Mesenchymal stem cell (in vitro differentiated cells and primary cell): Measurements from ENCODE around the gene BBS4.

Source experiments
- DNase-seq: peaks from one replicate; pipeline ENCODE4 v3.0.0-alpha.2; 2013
- H2AFZ ChIP-seq: one replicate; pipeline ENCODE4 v1.6.1; 2013; ENCODE audit warnings: low read depth, mild to moderate bottlenecking, control low read depth, inconsistent platforms, low read length, moderate library complexity
- H2AK5ac ChIP-seq: 2 replicates; pipeline ENCODE4 v1.6.1; 2013; ENCODE audit warnings: low read length, moderate library complexity, mild to moderate bottlenecking, inconsistent platforms; ENCODE audit not compliant: severe bottlenecking
- H2BK120ac ChIP-seq: one replicate; pipeline ENCODE4 v1.6.1; 2013; ENCODE audit warnings: low read depth, mild to moderate bottlenecking, inconsistent platforms, low read length, moderate library complexity
- H2BK12ac ChIP-seq, 2 experiments: one replicate each; pipeline ENCODE4 v1.6.1; 2013; ENCODE audit warnings: inconsistent platforms in 2 of 2, low read length in 2 of 2, mild to moderate bottlenecking in 2 of 2, moderate library complexity in 2 of 2, control low read depth in 1 of 2
- H2BK15ac ChIP-seq: one replicate; pipeline ENCODE4 v1.6.1; 2013; ENCODE audit warnings: mild to moderate bottlenecking, low read depth, inconsistent platforms; ENCODE audit not compliant: poor library complexity, severe bottlenecking
- H2BK5ac ChIP-seq: 2 replicates; pipeline ENCODE4 v1.6.1; 2013; ENCODE audit warnings: low read depth, mild to moderate bottlenecking, low read length, control low read depth, inconsistent platforms; ENCODE audit not compliant: poor library complexity, severe bottlenecking
- H3K14ac ChIP-seq, 2 experiments: one replicate each; pipeline ENCODE4 v1.6.1; 2013; ENCODE audit warnings: inconsistent platforms in 2 of 2, low read length in 2 of 2, control low read depth in 1 of 2, mild to moderate bottlenecking in 1 of 2, moderate library complexity in 1 of 2
- H3K18ac ChIP-seq, 2 experiments: one replicate each; pipeline ENCODE4 v1.6.1; 2013; ENCODE audit warnings: inconsistent platforms in 2 of 2, low read length in 2 of 2, control low read depth in 1 of 2, low read depth in 1 of 2, mild to moderate bottlenecking in 1 of 2
- H3K23ac ChIP-seq, 2 experiments: one replicate each; pipeline ENCODE4 v1.6.1; 2013; ENCODE audit warnings: inconsistent platforms in 2 of 2, low read length in 2 of 2, mild to moderate bottlenecking in 2 of 2, moderate library complexity in 2 of 2, control low read depth in 1 of 2
- H3K27ac ChIP-seq: 2 replicates; pipeline ENCODE4 v1.5.1; 2013; ENCODE audit warnings: mild to moderate bottlenecking, moderate library complexity, low read length, control low read depth, inconsistent platforms; ENCODE audit not compliant: poor library complexity, severe bottlenecking
- H3K27me3 ChIP-seq, 2 experiments: 2 replicates each; pipeline versions ENCODE4 v1.6.1 to v1.7.0; 2013; ENCODE audit warnings: low read length in 2 of 2, mild to moderate bottlenecking in 2 of 2, moderate library complexity in 2 of 2, control low read depth in 1 of 2, inconsistent platforms in 1 of 2; ENCODE audit not compliant: control insufficient read depth in 1 of 2, insufficient read depth in 1 of 2
- H3K36me3 ChIP-seq, 2 experiments: 2 replicates each; pipeline versions ENCODE4 v1.6.1 to v1.7.0; 2013; ENCODE audit warnings: low read length in 2 of 2, control low read depth in 1 of 2, inconsistent platforms in 1 of 2, low read depth in 1 of 2, mild to moderate bottlenecking in 1 of 2; ENCODE audit not compliant: insufficient read depth in 2 of 2, control insufficient read depth in 1 of 2
- H3K4ac ChIP-seq, 2 experiments: one replicate each; pipeline ENCODE4 v1.6.1; 2013; ENCODE audit warnings: inconsistent platforms in 2 of 2, low read length in 2 of 2, mild to moderate bottlenecking in 2 of 2, moderate library complexity in 2 of 2, control low read depth in 1 of 2, low read depth in 1 of 2
- H3K4me1 ChIP-seq: 2 replicates; pipeline ENCODE4 v1.6.1; 2013; ENCODE audit warnings: low read depth, low read length, control low read depth; ENCODE audit not compliant: control insufficient read depth, insufficient read depth
- H3K4me2 ChIP-seq: 2 replicates; pipeline ENCODE4 v1.6.1; 2013; ENCODE audit warnings: low read length, mild to moderate bottlenecking, inconsistent platforms; ENCODE audit not compliant: poor library complexity, severe bottlenecking
- H3K4me3 ChIP-seq, 2 experiments: 2 replicates each; pipeline versions ENCODE4 v1.5.1 to v1.7.0; 2013; ENCODE audit warnings: low read length in 2 of 2, mild to moderate bottlenecking in 2 of 2, control low read depth in 1 of 2, low read depth in 1 of 2; ENCODE audit not compliant: insufficient read depth in 1 of 2
- H3K79me1 ChIP-seq: replicated peaks from 2 replicates; pipeline ENCODE4 v1.6.1; 2013; ENCODE audit warnings: mild to moderate bottlenecking, control low read depth, low read length, inconsistent platforms; ENCODE audit not compliant: poor library complexity, severe bottlenecking
- H3K9ac ChIP-seq: 2 replicates; pipeline ENCODE4 v1.7.0; 2013; ENCODE audit warnings: mild to moderate bottlenecking, low read length, moderate library complexity
- H3K9me3 ChIP-seq: 2 replicates; pipeline ENCODE4 v1.7.0; 2013; ENCODE audit warnings: mild to moderate bottlenecking, low read length; ENCODE audit not compliant: control insufficient read depth
- H4K8ac ChIP-seq: one replicate; pipeline ENCODE4 v1.6.1; 2013; ENCODE audit warnings: inconsistent platforms, mild to moderate bottlenecking, low read length, moderate library complexity
- H4K91ac ChIP-seq: one replicate; pipeline ENCODE4 v1.6.1; 2013; ENCODE audit warnings: mild to moderate bottlenecking, low read length, inconsistent platforms
- WGBS: methylation state at CpG from one replicate; pipeline ENCODE4 v1.1.7; 2013; ENCODE audit warnings: mixed read lengths; 5-methylcytosine and 5-hydroxymethylcytosine counted together

BBS4 gene

DNA sequence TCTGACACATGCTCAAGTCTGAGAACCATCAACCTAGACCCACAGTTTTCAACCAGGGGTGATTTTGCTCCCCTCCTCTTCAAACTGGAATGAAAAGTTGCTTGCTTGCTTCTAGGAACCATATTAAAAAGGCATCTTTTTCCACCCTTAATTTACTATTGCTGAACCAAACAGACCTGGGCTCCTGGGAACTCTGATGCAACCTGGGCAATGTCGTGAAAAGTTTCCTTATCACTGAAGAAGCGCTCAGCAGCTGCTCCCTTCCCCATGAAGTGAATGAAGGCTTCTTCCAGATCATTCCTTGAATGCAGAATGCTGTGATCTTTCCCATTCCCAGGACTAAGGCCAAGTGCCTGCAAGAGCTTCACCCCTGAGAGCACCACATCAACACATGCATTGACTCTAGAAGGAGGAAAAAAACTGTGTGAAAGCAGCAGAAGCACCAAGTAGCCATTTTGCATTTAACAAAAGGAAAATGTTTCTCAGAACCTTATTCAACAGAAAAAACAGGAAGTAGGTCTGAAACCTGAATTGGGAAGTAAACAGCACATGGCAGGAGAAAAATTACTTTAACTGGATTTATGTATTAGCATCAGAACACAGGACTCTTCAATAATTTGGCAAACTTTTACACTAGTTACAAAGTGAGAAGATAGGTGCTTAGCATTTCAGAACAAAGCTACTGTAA is 88.8 kb downstream of the BBS4 start:
- Histone ChIP-seq H3K27me3 (no peaks in the 10 kb centered on the region), H2BK120ac (no peak overlapping the region), H3K27ac (no peak overlapping the region), H3K23ac (no peak overlapping the region), H3K18ac (no peak overlapping the region), H2BK12ac (no peak overlapping the region), H3K4me2 (no peak overlapping the region), H3K14ac (no peak overlapping the region), H4K91ac (no peak overlapping the region), H2BK5ac (no peak overlapping the region), H3K4me3 (no peak overlapping the region), H3K4ac (no peak overlapping the region), H3K36me3 (peaks cover 17 to 61% of the 10 kb centered on the region in 2 experiments), H3K9ac (no peak overlapping the region), H3K4me1 (peaks cover 2% of the 10 kb centered on the region), H3K79me1 (peaks cover 41% of the 10 kb centered on the region), H2AFZ (no peak overlapping the region), H2AK5ac (no peak overlapping the region), H4K8ac (no peak overlapping the region), H3K9me3 (no peaks in the 10 kb centered on the region), H2BK15ac (no peak overlapping the region)
- 84% methylated on average over 2 of the region's 2 CpGs for WGBS
- no peak for DNase-seq

DNA sequence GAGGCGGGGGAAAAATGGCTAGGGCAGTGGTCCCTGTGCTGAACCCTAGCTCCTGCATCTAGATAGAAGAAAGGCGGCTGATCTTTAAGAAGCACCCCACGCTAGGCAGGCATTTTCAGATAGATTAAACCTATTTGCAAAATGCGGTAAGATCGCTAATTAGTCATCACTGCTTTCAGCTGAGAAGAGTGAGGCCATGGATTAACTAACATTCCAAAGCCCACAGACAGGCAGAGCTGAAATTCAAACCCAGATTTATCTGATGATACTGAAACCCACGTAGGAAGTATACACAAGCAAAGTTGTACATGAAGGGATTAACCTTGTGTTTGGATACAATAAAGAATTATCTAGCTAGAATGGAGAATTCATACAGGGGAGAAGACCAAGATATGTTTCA is 92.8 kb downstream of the BBS4 start:
- H3K4ac ChIP-seq: no peak overlapping the region
- no peak overlapping the region for H2BK15ac ChIP-seq
- H3K4me2 ChIP-seq: no peak overlapping the region

DNA sequence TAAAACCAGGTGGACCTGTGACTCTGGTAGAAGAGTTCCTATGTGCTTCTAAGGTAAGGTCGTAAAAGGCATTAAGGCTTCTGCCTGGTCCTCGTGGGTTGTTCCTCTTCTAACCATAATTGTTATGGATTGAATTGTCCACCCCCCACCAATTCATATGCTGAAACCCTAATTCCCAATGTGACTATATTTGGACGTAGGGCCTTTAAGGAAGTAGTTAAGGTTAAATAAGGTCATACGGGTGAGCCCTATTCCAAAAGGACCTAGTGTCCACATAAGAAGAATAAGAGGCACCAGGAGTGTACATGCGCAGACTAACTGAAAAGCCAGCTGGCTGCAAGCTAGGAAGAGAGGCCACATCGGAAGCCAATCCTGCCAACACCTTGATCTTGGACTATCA is 95.6 kb downstream of the BBS4 start:
- Histone ChIP-seq H3K79me1 (peaks cover 14% of the 10 kb centered on the region), H3K4me3 (peak overlapping the region in 1 of 2 experiments; percentile 97), H3K36me3 (peaks cover 3 to 21% of the 10 kb centered on the region in 2 experiments), H2BK120ac (no peak overlapping the region), H3K14ac (no peak overlapping the region), H3K4ac (no peak overlapping the region), H3K27me3 (no peaks in the 10 kb centered on the region), H3K23ac (no peak overlapping the region), H3K4me1 (peaks cover 13% of the 10 kb centered on the region), H3K9ac (peak overlapping the region; percentile 97), H3K18ac (no peak overlapping the region), H3K4me2 (no peak overlapping the region), H2BK5ac (no peak overlapping the region), H2BK12ac (no peak overlapping the region), H2AK5ac (no peak overlapping the region), H2BK15ac (no peak overlapping the region), H3K27ac (no peak overlapping the region), H4K8ac (no peak overlapping the region), H4K91ac (no peak overlapping the region), H2AFZ (no peak overlapping the region), H3K9me3 (no peaks in the 10 kb centered on the region)
- DNase-seq: no peak
- 94% methylated on average over 5 of the region's 6 CpGs for WGBS

More for the DNA sequence above, 92.8 kb downstream of the BBS4 start:
- peaks cover 7% of the 10 kb centered on the region for H3K4me1 ChIP-seq
- H4K8ac ChIP-seq: no peak overlapping the region
- H3K9me3 ChIP-seq: no peaks in the 10 kb centered on the region
- H3K79me1 ChIP-seq: peaks cover 32% of the 10 kb centered on the region
- no peak overlapping the region for H2BK12ac ChIP-seq
- no peak overlapping the region for H3K18ac ChIP-seq
- no peak overlapping the region for H3K27ac ChIP-seq
- H2AK5ac ChIP-seq: no peak overlapping the region
- H3K9ac ChIP-seq: no peak overlapping the region
- H3K36me3 ChIP-seq: peaks cover 10 to 39% of the 10 kb centered on the region in 2 experiments
- no peak overlapping the region for H2AFZ ChIP-seq
- H3K4me3 ChIP-seq: no peak overlapping the region
- H2BK5ac ChIP-seq: no peak overlapping the region
- H3K27me3 ChIP-seq: no peaks in the 10 kb centered on the region
- no peak overlapping the region for H3K14ac ChIP-seq
- H4K91ac ChIP-seq: no peak overlapping the region
- no peak overlapping the region for H3K23ac ChIP-seq
- 86% methylated on average over 6 of the region's 6 CpGs for WGBS
- peak; percentile 37 for DNase-seq
- H2BK120ac ChIP-seq: no peak overlapping the region

- peak overlapping the region; percentile 76 for H3K4me2 ChIP-seq
- H2BK120ac ChIP-seq: no peak overlapping the region
- H4K91ac ChIP-seq: no peak overlapping the region
- no peak overlapping the region for H2AFZ ChIP-seq
- H3K4me1 ChIP-seq: peaks cover 13% of the 10 kb centered on the region
- H2BK15ac ChIP-seq: no peak overlapping the region
- no peak overlapping the region for H2AK5ac ChIP-seq
- no peak overlapping the region for H3K18ac ChIP-seq
- H3K9ac ChIP-seq: peak overlapping the region; percentile 97
- H3K14ac ChIP-seq: no peak overlapping the region
- H3K27ac ChIP-seq: no peak overlapping the region
- H3K4me3 ChIP-seq: peak overlapping the region in 1 of 2 experiments; percentile 97
- no peaks in the 10 kb centered on the region for H3K27me3 ChIP-seq
- DNase-seq: no peak
- 64% methylated on average over 10 of the region's 14 CpGs for WGBS
- no peak overlapping the region for H4K8ac ChIP-seq
- H3K36me3 ChIP-seq: peaks cover 3 to 14% of the 10 kb centered on the region in 2 experiments
- no peak overlapping the region for H2BK5ac ChIP-seq
- H3K9me3 ChIP-seq: no peaks in the 10 kb centered on the region
- H3K4ac ChIP-seq: no peak overlapping the region
- no peak overlapping the region for H3K23ac ChIP-seq
- H3K79me1 ChIP-seq: peaks cover 9% of the 10 kb centered on the region
- H2BK12ac ChIP-seq: no peak overlapping the region
Measured at GRCh38 chr15:72782274-72783003, 96.4 kb downstream of the BBS4 start.
